GM12873 (cell line): Measurements from ENCODE around the gene ESYT1.

Experiments used
- CTCF ChIP-seq: IDR thresholded peaks from 2 replicates; pipeline ENCODE4 v1.5.1; 2012; ENCODE audit warnings: low read depth, mild to moderate bottlenecking, moderate library complexity, low read length, control low read depth; ENCODE audit not compliant: insufficient read depth; ENCODE audit errors: missing control alignments

The ESYT1 gene

GRCh38 chr12:56160894-56161689, 33.0 kb downstream of the ESYT1 start:
- no peak for TF ChIP-seq CTCF

GRCh38 chr12:56161690-56162351, 33.8 kb downstream of the ESYT1 start:
- no peak for TF ChIP-seq CTCF

- TF ChIP-seq CTCF, result no peak
These were observed 34.6 kb downstream of the ESYT1 start for GRCh38 chr12:56162468-56163290.

- no peak for TF ChIP-seq CTCF
These were observed 35.7 kb downstream of the ESYT1 start for GRCh38 chr12:56163533-56164344.

GRCh38 chr12:56164345-56164729, 36.3 kb downstream of the ESYT1 start:
- TF ChIP-seq CTCF, result no peak

GRCh38 chr12:56165369-56165768, 37.3 kb downstream of the ESYT1 start:
- TF ChIP-seq CTCF, result no peak

- TF ChIP-seq CTCF, result no peak
These were observed 41.2 kb downstream of the ESYT1 start for GRCh38 chr12:56169229-56169759.
